ENCODE data around the gene PAM16. TPM values are rescaled to one million over a fixed set of nuclear protein-coding genes. Genes with fewer than 3 reads are reported as not detected.
A peak's percentile ranks its signal among the peaks of the same experiment; 100 is the strongest.

Gene PAM16
- total and polyA plus RNA-seq, 9 of the 15 experiments (the other 6 are each of a cell fraction or from before 2014, with no cell fraction given) = 38.7 to 273 (median 79.3) TPM

GRCh38 chr16:4370570-4371356, 19.6 kb upstream of the PAM16 start (continued):
- TF ChIP-seq SREBF2 (CRISPR knock-in tag; IDR thresholded peaks at IDR 0.05) (no peak), NEUROD1 (IDR thresholded peaks at IDR 0.05; ENCODE audit: borderline replicate concordance, low read depth, low read length, partially characterized antibody) (peak; percentile 11), ZBTB17 (CRISPR knock-in tag; IDR thresholded peaks at IDR 0.05) (0 out of 2 replicates have a peak, but pooled peaks have one; percentile 30), NFIC (IDR thresholded peaks at IDR 0.05) (0 out of 2 replicates have a peak, but pooled peaks have one; percentile 7), ZBTB7A (IDR thresholded peaks at IDR 0.05; ENCODE audit: borderline replicate concordance, control insufficient read depth, low read depth, low read length) (0 out of 2 replicates have a peak, but pooled peaks have one; percentile 21), HDAC1 (IDR thresholded peaks at IDR 0.05) (peak in 1 of 2 experiments; percentile 54; a peak in 2 of 4 replicates), ZNF239 (CRISPR knock-in tag; IDR thresholded peaks at IDR 0.05) (0 out of 2 replicates have a peak, but pooled peaks have one; percentile 12), ZBTB9 (CRISPR knock-in tag; IDR thresholded peaks at IDR 0.05) (0 out of 2 replicates have a peak, but pooled peaks have one; percentile 49), MXI1 (IDR thresholded peaks at IDR 0.05; ENCODE audit: low read depth, low read length) (no peak), BCOR (IDR thresholded peaks at IDR 0.05) (no peak), ZNF12 (CRISPR knock-in tag; IDR thresholded peaks at IDR 0.05) (0 out of 2 replicates have a peak, but pooled peaks have one; percentile 36), EP300 (IDR thresholded peaks at IDR 0.05; ENCODE audit: low read length) (peak; percentile 49; the same call in 1 of the 2 replicates), ATF3 (IDR thresholded peaks at IDR 0.05) (no peak), ATF3 (CRISPR knock-in tag; conservative IDR thresholded peaks at IDR 0.05) (no peak), REST (IDR thresholded peaks at IDR 0.05; ENCODE audit: borderline replicate concordance) (peak; percentile 61), REST (CRISPR knock-in tag; IDR thresholded peaks at IDR 0.05; ENCODE audit: low read depth) (no peak), POLR2H (tag; IDR thresholded peaks at IDR 0.05; ENCODE audit: low read depth) (no peak), CXXC5 (CRISPR knock-in tag; IDR thresholded peaks at IDR 0.05) (peak; percentile 12; the same call in 1 of the 2 replicates), RNF2 (IDR thresholded peaks at IDR 0.05) (peak; percentile 73; the same call in 1 of the 2 replicates)

Data from K562 (cell line).